ENCODE data around the gene POLD4. TPM values are rescaled to one million over a fixed set of nuclear protein-coding genes. Genes with fewer than 3 reads are reported as not detected.

Gene POLD4
- total RNA-seq, 1 experiment from 2014 or later: 38.5 TPM

DNA sequence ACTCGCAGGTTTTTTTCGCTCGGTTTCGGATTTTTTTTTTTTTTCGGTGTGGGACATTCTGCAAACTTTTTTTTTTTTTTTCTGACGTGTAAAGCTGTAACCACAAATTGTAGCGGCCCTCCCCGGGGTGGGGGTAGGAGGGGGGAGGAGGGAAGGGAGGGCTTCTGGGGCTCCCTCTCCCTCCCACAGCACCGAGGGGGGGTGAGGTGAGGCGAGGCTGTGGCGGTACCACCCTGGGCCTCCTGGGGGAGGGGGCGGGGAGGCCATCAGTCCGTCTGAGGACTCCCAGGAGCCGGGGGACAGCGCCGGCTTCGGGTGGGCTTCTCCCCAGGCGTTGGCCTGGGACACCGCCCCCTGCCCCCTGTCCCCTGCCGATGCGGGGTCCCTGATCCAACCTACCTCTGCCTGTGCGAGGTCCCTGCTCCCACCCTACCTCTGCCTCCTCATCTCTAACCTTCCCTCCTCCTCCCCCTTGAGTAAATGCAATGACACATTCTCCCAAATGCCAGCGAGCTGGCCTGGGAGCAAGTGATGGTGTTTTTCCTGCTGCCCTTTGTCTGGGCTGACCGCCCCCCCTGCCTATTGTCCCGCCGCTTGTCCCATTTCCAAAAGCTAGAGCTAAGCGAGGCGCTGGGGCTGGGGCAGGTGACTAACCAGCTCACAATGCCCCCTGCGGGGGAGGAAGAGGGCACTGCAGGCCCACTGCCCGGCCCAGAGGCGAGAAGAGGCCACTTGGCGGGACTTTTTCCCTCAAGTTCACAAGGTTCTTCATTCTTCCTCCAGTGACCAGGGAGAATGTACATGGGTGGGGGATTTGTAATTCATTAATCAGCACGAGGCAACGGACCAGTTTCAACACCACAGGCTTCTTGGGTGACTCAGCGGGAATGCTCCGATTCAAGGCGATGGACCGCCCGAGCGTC, 20.6 kb upstream of the POLD4 start:
- in situ Hi-C loops (cut with HindIII; ENCODE audit: low pct_unique_long_range_greater_than_20kb, low sequenced_read_pairs): no loop called here
- DNase-seq (ENCODE audit: low read depth): peak; percentile 100

GRCh38 chr11:67372993-67373647, 19.8 kb upstream of the POLD4 start, which contains the start of gene CLCF1:
TSS of gene CLCF1 (minus strand) at chr11:67373598. CDS start at chr11:67373539, 59 bp downstream.
- peak; percentile 40 for DNase-seq (ENCODE audit: low read depth)
- in situ Hi-C loops (cut with HindIII; ENCODE audit: low pct_unique_long_range_greater_than_20kb, low sequenced_read_pairs): no loop called here

- in situ Hi-C loops (cut with HindIII; ENCODE audit: low pct_unique_long_range_greater_than_20kb, low sequenced_read_pairs): no loop called here
- DNase-seq (ENCODE audit: low read depth): no peak
Measured at GRCh38 chr11:67372321-67372992, 19.1 kb upstream of the POLD4 start.

- in situ Hi-C loops (cut with HindIII; ENCODE audit: low pct_unique_long_range_greater_than_20kb, low sequenced_read_pairs): no loop called here
- no peak for DNase-seq (ENCODE audit: low read depth)
Measured at GRCh38 chr11:67371911-67372320, 18.6 kb upstream of the POLD4 start.

- DNase-seq (ENCODE audit: low read depth): peak; percentile 71
- in situ Hi-C loops (cut with HindIII; ENCODE audit: low pct_unique_long_range_greater_than_20kb, low sequenced_read_pairs): no loop called here
Measured at GRCh38 chr11:67371189-67371910, 18.0 kb upstream of the POLD4 start.

DNA sequence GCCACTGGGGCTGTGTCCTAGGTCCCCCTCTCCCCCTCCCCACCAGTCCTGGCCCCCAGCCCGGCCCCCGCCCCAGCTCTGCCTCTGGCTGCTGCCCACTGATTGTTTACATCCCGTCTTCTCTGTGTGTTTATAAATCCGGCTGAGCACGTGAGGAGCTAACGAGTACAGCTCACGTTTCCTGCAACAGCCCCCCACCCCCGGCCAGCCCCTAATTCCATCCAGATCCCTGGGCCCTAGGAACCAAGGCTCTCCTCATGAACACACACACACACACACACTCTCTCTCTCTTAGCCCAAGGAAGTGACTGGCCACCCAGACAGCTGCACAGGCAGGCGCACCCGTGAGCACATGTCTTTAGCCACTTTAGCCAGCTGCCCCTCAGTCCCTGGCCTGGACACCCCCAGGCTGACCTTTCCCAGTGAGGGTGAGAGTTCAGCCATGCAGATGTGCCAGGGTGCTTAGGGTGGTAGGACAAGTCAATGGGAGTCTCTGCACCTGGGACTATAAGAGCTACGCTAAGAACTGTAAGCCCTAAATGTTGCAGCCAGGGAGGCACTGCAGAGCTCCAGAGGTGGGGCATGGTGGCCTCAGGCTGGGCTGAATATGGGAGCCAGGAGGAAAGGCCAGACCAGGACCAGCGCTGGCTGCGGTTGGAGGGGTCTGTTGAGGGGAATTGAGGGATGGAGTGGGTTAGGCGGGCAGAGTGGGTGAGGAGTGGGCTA, 17.2 kb upstream of the POLD4 start:
- in situ Hi-C loops (cut with HindIII; ENCODE audit: low pct_unique_long_range_greater_than_20kb, low sequenced_read_pairs): no loop called here
- no peak for DNase-seq (ENCODE audit: low read depth)

DNA sequence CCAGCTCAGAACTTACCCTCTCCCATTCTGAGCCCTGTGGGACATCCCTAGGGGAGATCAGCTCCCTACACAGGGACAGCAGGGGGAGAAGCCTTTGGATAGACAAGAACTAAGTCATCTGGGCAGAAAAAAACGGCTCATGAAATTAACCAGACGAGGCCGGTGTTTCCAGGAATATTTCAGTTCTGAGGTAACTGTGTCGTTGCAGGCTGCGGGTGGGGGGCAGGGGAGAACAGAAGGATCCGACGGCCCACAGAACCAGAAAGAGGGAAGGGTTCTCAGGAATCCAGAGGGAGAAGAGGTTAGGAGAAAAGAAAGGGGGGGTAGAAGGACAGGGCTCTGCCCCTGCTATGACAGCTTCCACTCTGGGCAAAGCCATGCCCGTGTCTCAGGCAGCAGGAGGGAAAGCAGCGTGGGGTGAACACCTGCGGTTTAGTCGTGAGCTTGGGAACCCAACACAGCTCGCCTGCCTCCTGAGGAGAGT, 16.5 kb upstream of the POLD4 start:
- DNase-seq (ENCODE audit: low read depth): no peak
- in situ Hi-C loops (cut with HindIII; ENCODE audit: low pct_unique_long_range_greater_than_20kb, low sequenced_read_pairs): no loop called here

DNA sequence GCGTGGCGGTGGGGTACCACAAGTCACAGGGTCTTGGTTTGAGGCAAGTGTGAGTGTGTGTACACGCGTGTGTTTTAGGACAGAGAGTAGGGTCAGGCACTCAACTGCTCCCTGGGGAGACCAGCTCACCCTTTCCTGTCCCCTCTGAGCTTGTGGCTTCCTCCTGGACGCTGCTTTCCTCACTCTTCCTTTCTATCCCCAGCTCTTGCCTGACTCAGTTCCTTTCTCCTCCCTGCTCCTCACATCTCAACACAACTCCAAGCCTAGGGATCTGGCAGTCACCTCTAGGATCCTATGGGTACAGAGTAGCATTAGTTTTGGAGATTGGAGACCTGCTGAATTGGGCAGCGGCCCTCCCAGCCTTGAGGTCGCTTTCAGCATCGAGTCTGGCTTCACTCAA, 15.9 kb upstream of the POLD4 start:
- in situ Hi-C loops (cut with HindIII; ENCODE audit: low pct_unique_long_range_greater_than_20kb, low sequenced_read_pairs): no loop called here
- DNase-seq (ENCODE audit: low read depth): no peak

GRCh38 chr11:67368621-67369020, 15.3 kb upstream of the POLD4 start:
- in situ Hi-C loops (cut with HindIII; ENCODE audit: low pct_unique_long_range_greater_than_20kb, low sequenced_read_pairs): no loop called here
- no peak for DNase-seq (ENCODE audit: low read depth)

- DNase-seq (ENCODE audit: low read depth): no peak
- in situ Hi-C loops (cut with HindIII; ENCODE audit: low pct_unique_long_range_greater_than_20kb, low sequenced_read_pairs): no loop called here
Measured at GRCh38 chr11:67367761-67368227, 14.4 kb upstream of the POLD4 start.

DNA sequence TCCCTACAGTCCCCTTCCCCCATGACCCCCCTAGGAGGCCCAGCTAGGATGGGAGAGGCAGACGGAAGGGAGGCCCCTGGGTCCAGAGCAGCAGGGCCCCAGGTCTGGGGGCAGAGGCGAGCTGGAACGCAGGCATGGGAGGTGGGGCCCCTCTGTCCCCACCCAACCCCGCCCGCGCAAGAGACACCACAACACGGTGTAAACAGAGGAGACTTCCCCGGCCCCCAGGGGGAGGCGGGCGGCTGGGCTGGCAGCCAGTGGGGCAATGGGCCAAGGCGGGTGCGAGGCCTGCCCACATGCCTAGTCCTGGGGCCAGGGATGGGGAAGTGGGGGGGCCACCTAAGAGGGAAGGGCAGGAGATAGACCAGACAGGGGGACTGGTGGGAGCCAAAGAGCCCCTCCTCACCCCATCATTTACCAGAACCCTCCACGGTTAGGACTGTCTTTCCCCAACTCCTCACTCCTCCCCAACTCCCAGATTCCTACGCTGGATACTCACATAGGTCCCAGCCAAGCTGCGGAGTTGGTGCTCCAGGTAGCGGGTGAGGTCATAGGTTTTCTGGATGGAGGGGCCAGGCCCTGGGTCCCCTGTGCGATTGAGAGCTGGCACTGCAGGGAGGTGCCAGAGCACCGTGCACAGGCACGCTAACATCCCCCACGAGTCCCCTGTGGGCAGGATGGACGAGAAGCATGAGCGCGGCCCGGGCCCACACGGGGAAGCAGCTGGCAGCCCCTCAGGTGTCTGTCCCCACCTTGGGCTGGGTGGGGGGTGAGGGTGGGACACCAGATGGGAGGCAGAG, 13.8 kb upstream of the POLD4 start:
- in situ Hi-C loops (cut with HindIII; ENCODE audit: low pct_unique_long_range_greater_than_20kb, low sequenced_read_pairs): no loop called here
- DNase-seq (ENCODE audit: low read depth): no peak

DNA sequence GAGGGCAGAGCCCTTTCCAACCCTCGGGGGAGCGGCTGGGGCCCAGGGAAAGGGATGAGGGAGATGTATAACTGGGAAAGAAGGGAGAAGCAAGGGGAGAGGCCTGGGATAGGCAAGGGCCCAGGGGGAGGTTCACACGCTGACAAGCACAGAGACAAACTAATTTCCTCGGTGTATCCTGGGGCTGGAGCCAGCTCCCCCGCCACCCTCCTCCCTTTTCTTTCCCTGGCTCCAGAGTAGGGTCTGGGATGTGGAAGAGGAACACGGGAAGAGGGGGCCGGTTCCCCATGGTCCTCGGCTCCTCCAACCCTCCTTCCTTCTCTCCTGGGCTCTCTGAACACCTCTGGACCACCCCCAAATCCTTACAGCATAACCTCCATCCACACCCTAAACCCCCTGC, 13.2 kb upstream of the POLD4 start:
- in situ Hi-C loops (cut with HindIII; ENCODE audit: low pct_unique_long_range_greater_than_20kb, low sequenced_read_pairs): no loop called here
- no peak for DNase-seq (ENCODE audit: low read depth)

- no peak for DNase-seq (ENCODE audit: low read depth)
- in situ Hi-C loops (cut with HindIII; ENCODE audit: low pct_unique_long_range_greater_than_20kb, low sequenced_read_pairs): no loop called here
Measured at GRCh38 chr11:67365736-67366444, 12.5 kb upstream of the POLD4 start.

DNA sequence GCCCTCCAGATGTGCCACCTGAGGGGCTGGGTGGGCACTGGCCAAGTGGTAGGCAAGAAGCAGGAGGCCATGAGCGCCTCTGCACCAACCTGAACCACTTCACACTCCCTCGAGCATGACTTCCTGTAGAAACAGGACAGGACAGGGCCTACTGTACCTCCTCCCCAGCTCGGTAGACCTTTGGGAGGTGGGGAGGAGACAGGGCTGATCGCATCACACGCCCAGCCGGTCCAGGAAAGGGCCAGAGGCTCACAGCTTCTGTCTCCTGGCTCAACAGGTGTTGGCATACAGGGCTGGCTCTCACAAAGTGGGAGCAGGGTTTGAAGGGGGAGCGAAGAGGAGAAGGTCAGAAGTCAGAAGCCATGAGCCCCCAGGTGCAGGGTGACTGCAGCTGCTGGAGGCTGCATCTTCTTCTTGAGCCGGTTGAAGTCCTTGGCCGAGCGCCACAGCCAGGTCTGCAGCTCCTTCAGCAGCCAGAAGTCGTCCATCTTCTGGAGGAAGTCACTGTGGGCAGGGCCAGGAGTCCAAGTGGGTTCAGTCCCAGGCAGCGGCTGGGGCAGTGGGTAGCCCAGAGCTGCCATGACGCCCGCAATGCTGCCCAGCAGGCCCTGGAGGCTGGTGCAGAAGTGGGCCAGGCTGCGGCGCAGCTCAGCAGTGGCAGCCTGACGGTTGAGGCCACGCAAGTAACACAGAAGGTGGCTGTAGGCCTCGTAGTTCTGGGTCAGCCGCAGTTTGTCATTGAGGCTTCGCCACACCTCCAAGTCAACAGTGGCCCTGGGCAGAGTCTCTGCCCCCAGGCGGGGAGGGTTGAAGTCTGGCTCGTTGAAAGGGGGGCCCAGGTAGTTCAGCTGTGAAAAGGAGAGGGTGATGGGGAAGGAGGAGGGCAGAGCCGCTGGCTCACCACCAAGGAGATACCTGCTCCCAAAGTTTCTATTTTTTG, 11.7 kb upstream of the POLD4 start:
- no peak for DNase-seq (ENCODE audit: low read depth)
- in situ Hi-C loops (cut with HindIII; ENCODE audit: low pct_unique_long_range_greater_than_20kb, low sequenced_read_pairs): no loop called here

DNA sequence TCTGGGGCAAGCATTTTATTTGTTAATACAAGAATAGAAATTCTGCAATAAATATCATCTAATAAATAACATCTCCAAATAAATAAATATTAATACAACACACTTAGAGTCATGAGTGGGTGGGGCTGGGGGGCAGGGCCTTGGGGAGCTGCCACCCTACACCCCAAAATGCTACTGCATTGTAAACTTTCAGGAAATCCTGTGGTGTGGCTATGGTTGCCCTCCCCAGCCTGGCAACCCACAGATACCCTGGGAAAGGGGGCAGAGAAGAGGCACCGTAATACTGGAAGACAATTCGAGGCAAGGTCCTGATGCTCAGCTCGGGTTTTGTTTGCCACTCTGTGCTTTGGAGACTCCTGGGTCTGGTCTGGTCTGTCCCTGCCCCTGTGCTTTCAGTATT, 10.8 kb upstream of the POLD4 start:
- in situ Hi-C loops (cut with HindIII; ENCODE audit: low pct_unique_long_range_greater_than_20kb, low sequenced_read_pairs): no loop called here
- DNase-seq (ENCODE audit: low read depth): no peak

All from Caki2 (cell line).